LNCaP clone FGC (cell line): ENCODE results near the gene NLRP5.
A peak's percentile ranks its signal among the peaks of the same experiment; 100 is the strongest.
"Not testable (repeated sequence)": the region's sequence is repeated elsewhere in the genome, so short reads cannot be mapped to it uniquely, and the experiment has no call there.

Experiments
- DNase-seq: peaks from one replicate; pipeline ENCODE4 v3.0.0-alpha.2; 2011; ENCODE audit warnings: low read depth
- H3K4me3 ChIP-seq: 2 replicates; pipeline ENCODE4 v1.5.1; 2011; ENCODE audit warnings: mild to moderate bottlenecking, low read depth, low read length, control low read depth
- CTCF ChIP-seq: IDR thresholded peaks from 2 replicates; pipeline ENCODE4 v1.5.1; 2012; ENCODE audit warnings: mild to moderate bottlenecking; ENCODE audit not compliant: control insufficient read depth, insufficient read depth; ENCODE audit errors: extremely low read depth

NLRP5 gene

GRCh38 chr19:55986487-55986886, at the start of gene NLRP5:
Gene NLRP5, plus strand, starts transcription at chr19:55986775.
- no peak for DNase-seq
- no peak for TF ChIP-seq CTCF

GRCh38 chr19:55939206-55939605, 47.4 kb upstream of the NLRP5 start:
- TF ChIP-seq CTCF, result no peak
- no peak overlapping the region for H3K4me3 ChIP-seq
- DNase-seq, result no peak

More at GRCh38 chr19:55986487-55986886, at the start of gene NLRP5:
- H3K4me3 ChIP-seq, result no peak within 1 kb of the TSS

GRCh38 chr19:55940306-55940705, 46.3 kb upstream of the NLRP5 start:
- DNase-seq, result no peak
- no peak for TF ChIP-seq CTCF
- no peak overlapping the region for H3K4me3 ChIP-seq

- no peak within 1 kb of the TSS for H3K4me3 ChIP-seq
- DNase-seq, result no peak
- TF ChIP-seq CTCF, result no peak
Observed at GRCh38 chr19:55947532-55947931, 39.0 kb upstream of the NLRP5 start, which contains the start of gene NLRP8. Gene NLRP8, plus strand, starts transcription at chr19:55947832.

GRCh38 chr19:55950566-55950965, 36.0 kb upstream of the NLRP5 start:
- not testable (repeated sequence) for DNase-seq, H3K4me3 ChIP-seq

- DNase-seq, result peak; percentile 79
- TF ChIP-seq CTCF, result no peak
- no peak overlapping the region for H3K4me3 ChIP-seq
Observed at GRCh38 chr19:55956431-55956830, 30.1 kb upstream of the NLRP5 start.

- no peak overlapping the region for H3K4me3 ChIP-seq
- TF ChIP-seq CTCF, result no peak
- peak; percentile 84 for DNase-seq
Observed at GRCh38 chr19:55958356-55958755, 28.2 kb upstream of the NLRP5 start.
